Embryonic facial prominence (tissue), 1 donor: ENCODE data around the gene RNU1-3.
"Not testable (repeated sequence)": the region's sequence is repeated elsewhere in the genome, so short reads cannot be mapped to it uniquely, and the experiment has no call there.

Experiments used
- DNase-seq: peaks from one replicate; pipeline ENCODE4 v3.0.0-alpha.2; 2016; ENCODE audit errors: extremely low spot score

RNU1-3 gene

DNA sequence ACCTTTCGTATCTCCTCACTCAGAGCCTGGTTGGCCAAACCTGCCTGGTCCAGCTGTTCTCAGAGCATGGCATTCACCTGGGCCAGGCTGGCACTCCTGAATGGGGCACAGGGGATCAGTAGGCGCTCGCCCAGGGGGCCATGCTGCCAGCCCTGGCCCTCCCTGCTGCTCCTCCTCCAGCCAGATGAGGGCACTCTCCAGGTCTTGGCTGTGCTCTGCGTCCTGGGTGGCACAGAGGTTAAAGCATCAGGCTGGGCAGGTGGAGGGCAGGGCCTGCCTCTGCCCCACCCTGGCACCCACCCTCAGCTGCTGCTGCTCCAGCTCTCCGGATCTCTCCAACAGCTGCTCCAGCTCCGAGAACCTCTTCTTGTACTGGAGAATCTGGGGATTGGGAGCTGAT, 10.2 kb downstream of the RNU1-3 start:
- DNase-seq: not testable (repeated sequence)

DNA sequence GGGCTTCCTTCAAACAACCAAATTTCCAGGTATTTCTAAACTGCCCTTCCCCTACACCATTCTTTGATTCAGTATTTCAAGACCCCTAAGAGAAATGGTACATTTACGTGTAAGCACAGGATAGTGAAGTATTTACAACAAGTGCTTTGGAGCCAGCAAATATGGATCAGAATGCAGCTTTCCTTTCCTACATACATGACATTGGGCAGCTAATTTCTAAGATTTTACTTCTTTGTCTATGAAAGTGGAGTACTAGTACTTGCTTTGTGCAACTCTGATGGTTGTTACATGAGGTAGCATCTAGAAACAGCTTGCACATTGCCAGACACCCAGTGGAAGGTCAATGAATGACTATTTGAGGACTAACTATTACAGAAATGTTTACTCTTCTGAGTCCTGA, 15.2 kb downstream of the RNU1-3 start:
- DNase-seq: not testable (repeated sequence)

DNA sequence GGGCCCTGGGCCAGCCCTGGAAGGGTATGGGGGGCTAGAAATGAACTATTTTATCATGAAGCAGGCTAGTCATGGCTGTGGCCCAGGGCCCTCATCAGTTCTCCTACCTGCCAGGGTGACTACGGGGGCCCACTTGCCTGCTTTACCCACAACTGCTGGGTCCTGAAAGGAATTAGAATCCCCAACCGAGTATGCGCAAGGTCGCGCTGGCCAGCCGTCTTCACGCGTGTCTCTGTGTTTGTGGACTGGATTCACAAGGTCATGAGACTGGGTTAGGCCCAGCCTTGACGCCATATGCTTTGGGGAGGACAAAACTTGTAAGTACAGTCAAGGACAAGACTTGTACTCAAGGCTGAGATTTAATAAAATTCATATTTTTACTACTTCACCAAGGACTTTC, 16.8 kb downstream of the RNU1-3 start:
- not testable (repeated sequence) for DNase-seq

DNA sequence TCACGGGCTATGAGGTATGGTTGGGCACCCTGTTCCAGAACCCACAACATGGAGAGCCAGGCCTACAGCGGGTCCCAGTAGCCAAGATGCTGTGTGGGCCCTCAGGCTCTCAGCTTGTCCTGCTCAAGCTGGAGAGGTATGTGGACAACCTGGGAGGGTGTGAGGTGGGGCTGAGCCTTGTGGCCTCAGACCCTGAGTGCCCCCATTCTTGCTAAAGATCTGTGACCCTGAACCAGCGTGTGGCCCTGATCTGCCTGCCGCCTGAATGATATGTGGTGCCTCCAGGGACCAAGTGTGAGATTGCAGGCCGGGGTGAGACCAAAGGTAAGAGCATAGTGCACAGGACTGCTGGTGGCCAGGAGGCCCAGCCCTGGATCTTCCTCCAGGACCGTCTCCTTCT, 17.4 kb downstream of the RNU1-3 start:
- DNase-seq: not testable (repeated sequence)

DNA sequence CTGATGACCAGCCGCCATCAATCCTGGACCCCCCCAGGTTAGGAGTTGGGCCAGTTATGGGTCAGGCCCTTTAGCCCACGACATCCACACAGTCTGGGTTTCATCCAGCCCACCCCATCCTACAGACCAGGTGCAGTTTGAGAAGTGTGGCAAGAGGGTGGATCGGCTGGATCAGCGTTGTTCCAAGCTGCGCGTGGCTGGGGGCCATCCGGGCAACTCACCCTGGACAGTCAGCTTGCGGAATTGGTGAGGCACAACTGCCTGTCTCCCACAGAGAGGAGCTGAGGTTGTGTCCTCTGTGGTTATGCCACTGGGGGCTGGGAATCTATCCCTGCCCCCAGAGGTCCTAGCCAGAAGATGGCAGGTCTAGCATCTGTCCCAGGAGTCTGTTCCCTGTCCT, 18.0 kb downstream of the RNU1-3 start:
- not testable (repeated sequence) for DNase-seq

DNA sequence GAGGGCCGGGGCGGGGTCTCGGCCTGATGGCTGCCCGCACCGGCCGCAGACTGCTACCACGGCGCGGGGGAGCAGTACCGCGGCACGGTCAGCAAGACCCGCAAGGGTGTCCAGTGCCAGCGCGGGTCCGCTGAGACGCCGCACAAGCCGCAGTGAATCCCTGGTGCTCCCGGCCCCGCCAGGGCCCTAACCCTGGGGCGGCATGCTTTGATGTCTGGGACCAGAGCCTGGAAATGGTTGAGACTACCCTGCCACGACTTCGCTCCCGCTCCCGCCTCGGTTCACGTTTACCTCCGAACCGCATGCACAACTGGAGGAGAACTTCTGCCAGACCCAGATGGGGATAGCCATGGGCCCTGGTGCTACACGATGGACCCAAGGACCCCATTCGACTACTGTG, 18.5 kb downstream of the RNU1-3 start:
- DNase-seq: not testable (repeated sequence)

DNA sequence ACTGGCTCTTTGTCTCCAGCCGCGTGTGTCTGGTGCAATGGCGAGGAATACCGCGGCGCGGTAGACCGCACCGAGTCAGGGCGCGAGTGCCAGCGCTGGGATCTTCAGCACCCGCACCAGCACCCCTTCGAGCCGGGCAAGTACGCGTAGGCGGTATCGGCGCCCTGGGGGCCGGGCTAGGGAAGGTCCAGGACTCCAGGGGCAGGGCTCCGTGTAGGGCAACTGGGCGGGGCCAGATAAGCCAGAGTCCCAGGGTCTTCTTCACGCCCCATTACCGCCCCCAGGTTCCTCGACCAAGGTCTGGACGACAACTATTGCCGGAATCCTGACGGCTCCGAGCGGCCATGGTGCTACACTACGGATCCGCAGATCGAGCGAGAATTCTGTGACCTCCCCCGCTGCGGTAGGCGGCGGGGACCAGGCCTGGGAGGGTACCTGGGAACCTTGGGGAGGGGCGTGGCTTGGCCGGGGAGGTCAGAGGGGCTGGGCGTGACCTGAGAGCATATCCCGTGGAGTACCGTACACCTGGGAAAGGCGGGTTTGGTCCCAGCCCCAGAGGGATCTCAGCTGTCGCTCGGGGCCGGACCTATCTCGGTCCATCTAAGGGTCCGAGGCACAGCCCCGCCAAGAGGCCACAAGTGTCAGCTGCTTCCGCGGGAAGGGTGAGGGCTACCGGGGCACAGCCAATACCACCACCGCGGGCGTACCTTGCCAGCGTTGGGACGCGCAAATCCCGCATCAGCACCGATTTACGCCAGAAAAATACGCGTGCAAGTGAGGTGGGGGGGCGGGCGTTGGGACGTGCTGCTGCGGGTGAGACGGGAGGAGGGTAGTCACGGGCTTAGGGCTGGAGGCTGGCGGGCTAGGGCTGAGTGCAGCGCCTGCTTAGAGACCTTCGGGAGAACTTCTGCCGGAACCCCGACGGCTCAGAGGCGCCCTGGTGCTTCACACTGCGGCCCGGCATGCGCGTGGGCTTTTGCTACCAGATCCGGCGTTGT, 19.3 kb downstream of the RNU1-3 start:
- DNase-seq: not testable (repeated sequence)

DNA sequence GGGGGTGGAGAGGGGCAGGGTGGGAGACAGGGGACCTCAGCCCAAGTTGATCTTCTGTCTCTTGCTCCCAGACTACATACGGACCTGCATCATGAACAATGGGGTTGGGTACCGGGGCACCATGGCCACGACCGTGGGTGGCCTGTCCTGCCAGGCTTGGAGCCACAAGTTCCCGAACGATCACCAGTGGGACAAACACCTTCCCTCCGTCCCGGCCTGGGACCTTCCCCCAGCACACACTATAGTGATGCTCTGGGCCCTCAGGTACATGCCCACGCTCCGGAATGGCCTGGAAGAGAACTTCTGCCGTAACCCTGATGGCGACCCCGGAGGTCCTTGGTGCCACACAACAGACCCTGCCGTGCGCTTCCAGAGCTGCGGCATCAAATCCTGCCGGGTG, 20.0 kb downstream of the RNU1-3 start:
- not testable (repeated sequence) for DNase-seq

DNA sequence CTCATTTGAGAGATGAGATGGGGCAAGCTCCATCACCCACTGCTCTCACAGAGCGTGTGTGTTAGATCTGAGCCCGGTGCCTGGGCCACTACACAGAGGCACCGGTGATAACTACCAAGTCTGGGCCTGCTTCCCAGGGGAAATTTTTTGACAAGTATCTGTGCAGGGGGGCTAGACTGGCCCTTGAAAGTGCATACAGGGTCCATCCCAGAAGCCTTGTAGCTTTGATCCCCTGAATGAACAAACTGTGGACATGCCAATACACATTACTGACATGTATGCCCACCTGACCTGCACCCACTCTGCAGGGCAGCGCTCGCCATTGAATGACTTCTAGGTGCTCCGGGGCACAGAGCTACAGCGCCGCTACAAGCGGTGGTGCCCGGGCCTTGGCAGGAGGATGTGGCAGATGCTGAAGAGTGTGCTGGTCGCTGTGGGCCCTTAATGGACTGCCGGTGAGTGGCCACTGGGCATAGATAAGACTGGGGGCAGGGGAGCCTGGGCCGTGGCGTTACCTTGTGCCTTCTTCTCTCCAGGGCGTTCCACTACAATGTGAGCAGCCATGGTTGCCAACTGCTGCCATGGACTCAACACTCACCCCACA, 20.6 kb downstream of the RNU1-3 start:
- DNase-seq: not testable (repeated sequence)

DNA sequence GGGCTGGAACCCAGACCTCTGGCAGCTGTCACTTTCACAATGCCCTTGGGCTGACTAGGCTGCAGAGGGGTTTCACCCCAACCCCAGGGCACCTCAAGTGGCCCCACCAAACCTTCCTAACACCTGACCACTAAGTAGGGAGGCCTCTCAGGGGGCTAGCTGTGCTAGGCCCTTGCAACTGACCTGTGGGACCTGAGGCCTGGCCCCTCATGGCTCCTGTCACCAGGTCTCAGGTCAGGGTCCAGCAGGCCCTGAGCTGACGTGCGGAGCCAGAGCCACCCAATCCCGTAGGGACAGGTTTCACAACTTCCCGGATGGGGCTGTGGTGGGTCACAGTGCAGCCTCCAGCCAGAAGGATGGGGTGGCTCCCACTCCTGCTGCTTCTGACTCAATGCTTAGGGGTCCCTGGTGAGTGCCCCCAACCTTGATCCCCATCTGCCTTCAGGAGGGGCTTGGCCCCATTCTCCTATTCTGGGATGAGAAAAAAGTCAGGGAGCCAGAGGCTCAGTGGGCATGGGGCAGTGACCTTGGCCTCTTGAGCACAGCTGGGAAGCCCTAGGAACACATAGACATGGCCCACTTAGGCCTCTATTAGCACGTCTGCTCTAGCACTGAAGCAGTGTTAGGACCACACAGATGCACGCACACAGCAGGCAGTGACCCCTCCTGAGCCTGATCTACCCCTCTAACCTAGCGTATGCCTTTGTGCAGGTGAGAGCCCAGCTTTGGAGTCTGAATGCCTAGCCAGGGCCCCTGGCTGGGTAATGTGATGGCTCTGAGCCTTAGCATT, 21.3 kb downstream of the RNU1-3 start:
- not testable (repeated sequence) for DNase-seq

DNA sequence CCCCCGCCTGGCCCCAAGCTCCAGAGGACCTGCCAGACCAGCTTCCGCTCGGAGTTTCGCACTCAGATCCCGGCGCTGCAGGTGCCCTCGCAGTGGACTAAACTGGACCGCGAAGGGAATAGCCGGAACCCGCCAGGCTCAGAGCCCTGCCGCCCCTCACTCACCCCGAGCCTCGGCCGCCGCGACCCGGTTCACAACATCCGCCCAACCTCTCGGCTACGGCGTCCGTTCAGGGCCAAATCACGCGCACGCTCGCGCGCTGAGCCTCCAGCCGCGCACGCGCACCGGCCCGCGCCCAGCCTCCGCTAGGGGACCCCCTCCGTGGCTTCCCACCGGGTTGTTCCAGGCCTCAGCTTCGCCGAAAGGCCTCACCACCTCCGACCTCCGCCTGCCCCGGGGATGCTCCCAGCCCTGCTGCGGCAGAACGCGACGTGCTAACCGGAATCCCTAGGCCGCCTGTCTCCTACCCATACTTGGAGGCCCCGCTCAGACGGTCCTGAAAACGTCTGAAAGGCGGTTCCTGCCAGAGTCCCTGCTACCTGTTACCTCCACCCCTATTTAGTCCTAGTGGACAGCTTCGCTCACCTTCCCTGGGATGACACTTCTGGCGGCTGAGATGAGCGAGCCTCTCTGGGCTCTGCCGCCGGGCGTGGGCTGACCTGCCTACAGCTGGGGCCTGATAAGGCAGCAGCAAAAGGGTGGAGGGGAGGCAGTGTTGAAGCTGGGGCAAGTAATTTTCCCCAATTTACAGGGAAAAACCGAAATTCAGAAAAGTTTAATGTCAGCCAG, 22.1 kb downstream of the RNU1-3 start:
- peak; percentile 94 for DNase-seq

DNA sequence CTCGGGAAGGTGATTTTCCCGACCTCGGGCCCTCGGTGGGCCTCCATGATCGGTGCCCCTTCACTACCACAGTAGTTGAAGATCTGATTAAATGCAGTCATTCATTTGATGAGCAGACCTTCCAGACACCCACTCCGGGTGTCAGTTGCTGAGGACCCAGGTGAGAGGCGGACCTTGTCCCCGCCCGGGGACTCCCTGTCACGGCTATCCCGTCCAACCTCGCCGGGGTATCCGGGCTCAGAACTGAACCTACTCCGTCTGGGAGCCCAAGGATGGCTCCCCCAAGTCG, 22.6 kb downstream of the RNU1-3 start:
- no peak for DNase-seq

DNA sequence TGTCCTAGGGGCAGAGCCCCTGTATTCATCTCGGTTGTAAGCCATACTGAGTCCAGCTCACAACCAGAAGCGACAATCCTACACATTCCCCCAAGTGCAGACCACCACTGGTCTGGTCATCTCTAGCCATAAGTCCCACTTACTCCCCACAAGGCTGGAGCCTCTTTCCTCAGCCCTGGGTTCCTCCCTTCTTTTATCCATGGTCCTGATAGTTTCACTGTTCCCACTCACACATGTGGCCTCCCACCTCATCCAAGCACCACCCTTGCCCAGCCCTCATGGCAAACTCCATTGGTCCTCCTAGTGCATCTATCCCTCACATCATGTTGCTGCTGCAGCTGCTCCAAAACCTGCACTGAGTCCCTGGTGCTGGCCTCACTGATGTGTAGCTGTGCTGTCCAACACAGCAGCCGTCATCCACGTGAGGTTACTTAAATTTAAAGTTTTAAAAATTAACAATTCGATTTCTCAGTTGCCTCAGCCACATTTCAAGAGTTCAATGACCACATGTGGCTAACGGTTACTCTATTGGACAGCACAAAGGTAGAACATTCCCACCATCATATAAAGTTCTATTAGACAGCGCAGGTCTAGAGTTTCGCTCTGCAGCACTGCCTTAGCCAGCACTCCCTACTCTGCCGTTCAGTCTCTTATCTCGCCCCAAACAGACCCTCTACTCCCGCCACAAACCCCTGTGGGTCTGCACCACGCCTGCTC, 23.1 kb downstream of the RNU1-3 start:
- not testable (repeated sequence) for DNase-seq

DNA sequence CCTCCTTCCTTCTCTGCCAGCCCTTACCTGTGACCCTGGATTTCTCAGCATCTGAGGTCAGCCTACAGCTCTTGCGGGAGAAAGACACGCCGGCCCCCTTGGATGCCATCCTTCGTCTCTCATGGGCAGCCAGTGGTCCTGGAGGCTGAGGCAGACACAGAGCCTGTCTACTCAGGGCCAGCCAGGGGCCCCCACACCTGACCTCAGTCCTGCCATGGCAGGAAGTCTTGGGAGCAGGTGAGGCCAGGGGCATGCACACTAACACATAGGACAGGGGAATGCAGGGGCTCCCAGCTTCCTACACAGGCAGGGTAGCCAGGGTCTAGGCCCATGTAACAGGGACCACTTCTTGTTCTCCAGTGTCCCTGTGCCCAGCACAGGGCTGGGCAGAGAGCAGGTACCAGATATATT, 23.7 kb downstream of the RNU1-3 start:
- not testable (repeated sequence) for DNase-seq

DNA sequence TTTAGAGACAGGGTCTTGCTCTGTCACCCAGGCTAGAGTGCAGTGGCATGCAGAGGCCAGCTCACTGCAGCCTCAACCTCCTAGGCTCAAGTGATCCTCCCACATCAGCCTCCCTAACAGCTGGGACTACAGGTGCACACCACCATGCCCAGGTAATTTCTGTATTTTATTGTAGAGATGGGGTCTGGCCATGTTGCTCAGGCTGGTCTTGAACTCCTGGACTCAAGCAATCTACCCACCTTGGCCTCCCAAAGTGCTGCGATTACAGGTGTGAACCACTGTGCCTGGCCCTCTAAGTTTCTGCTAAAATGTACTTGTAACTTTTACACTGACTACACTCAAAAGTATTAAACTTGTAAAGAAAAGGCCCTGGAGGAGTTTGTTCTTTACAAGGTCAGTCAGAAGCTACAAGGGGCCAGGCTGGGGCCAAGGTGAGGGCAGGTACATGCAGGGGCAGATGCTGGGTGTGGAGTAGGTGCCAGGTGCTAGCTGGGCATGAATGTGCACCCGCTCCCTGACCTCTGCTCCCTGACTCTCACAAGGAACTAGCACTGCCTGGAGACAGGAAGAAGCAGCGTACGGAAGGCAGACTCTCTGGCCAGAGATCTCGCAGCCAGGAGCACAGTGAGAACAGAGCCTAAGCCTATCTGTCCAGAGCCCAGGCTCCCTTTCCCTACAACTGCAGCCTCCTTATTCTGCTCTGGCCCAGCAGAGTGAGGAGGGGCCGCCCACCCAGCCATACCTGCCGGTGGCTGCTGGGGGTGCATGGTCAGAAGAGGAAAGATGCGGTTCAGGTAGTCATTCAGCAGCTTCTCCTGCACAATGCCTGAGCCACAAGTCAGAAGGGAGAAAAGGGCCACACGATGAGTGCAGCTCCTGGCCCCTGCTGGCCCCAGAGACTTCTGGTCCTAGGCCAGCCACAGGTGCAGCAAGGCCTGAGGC, 24.5 kb downstream of the RNU1-3 start:
- not testable (repeated sequence) for DNase-seq

DNA sequence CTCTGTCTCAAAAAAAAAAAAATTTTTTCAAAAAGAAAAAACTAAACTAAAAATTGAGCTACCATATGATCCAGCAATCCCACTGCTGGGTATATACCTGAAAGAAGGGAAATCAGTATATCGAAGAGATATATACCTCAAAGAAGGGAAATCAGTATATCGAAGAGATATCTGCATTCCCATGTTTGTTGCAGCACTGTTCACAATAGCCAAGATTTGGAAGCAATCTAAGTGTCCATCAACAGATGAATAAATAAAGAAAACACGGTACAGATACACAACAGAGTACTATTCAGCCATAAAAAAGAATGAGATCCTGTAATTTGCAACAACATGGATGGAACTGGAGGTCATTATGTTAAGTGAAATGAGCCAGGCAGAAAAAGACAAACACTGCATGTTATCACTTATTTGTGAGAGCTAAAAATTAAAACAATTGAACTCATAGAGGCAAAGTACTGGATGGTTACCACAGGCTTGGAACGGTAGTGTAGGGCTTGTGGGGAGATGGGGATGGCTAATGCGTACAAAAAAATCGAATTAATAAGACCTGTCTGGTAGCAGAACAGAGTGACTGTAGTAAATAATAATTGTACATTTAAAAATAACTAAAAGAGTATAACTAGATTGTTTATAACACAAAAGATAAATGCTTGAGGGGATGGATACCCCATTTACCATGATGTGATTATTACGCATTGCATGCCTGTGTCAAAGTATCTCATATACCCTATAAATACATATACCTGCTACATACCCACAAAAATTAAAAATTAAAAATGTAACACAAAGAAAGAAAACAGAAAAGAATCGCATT, 25.4 kb downstream of the RNU1-3 start:
- DNase-seq: not testable (repeated sequence)

DNA sequence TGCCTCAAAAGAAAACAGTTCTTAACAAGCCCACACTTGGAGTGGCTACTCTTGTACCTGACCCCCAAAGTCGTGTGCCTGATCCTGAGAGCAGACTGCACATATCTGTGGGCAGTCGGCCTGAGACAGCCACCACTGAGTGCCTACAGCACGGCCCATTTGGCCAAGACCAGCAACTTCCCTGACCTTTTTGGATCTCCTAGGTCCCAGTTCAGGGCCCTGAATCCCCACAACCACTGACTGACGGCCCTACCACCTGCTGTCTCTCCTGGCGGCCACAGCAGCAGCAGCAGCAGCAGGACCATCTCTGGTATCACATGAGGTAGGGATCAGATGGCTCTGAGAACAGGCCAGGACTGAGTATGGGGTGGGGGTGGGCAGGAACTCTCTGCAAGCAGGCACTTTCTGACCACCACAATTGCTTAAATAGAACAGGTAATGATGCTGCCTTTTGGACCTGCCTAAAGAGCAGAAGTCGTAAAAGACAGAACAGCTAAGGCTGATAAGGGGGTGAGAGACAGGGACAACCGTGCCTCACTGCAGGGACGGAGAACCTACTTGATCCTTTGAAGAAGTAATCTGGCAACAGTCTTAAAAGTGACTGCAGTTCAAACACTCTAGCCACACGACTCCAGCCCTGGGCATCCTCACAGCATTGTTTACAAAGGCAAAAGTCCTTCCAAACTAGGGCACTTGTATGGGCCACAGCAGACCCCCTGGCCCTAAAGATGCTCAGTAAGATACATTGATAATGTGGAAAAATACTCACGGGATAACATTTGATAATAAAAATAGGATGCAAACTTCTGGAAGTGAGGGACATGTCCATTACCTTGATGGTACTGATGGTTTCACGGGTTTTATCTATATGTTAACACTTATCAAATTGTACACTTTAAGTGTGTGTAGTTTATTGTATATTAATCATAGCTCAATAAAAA, 27.4 kb downstream of the RNU1-3 start:
- DNase-seq: not testable (repeated sequence)
